Stomach (tissue), 9 donors: ENCODE results near the gene ZNF524. TPM values are rescaled to one million over a fixed set of nuclear protein-coding genes. Genes with fewer than 3 reads are reported as not detected.

Experiments used
- DNase-seq, 2 donors: peaks; one replicate each; pipeline versions ENCODE4 v3.0.0 to v3.0.0-alpha.2; 2013 to 2019
- H3K27ac ChIP-seq, 5 donors: fragments of 200-600 bp in 4 of 5; sonication (generic) in 4 of 5; one replicate each; pipeline ENCODE4 v1.5.1; 2013 to 2019; ENCODE audit warnings: mild to moderate bottlenecking in 1 of 5, moderate library complexity in 1 of 5
- H3K27me3 ChIP-seq, 3 donors: fragments of 200-600 bp; sonication (generic); one replicate each; pipeline ENCODE4 v1.5.1; 2017 to 2019; ENCODE audit warnings: mixed run types in 1 of 3
- H3K36me3 ChIP-seq, 4 donors: fragments of 200-600 bp; sonication (generic); 1 replicate in 3 of 4; 2 replicates in 1 of 4; pipeline ENCODE4 v1.5.1; 2016 to 2019
- H3K4me1 ChIP-seq, 4 donors: fragments of 200-600 bp; sonication (generic); one replicate each; pipeline ENCODE4 v1.5.1; 2016 to 2019
- H3K4me3 ChIP-seq, 4 donors: fragments of 200-600 bp; sonication (generic) in 3 of 4; one replicate each; pipeline ENCODE4 v1.5.1; 2016 to 2019; ENCODE audit warnings: mild to moderate bottlenecking in 1 of 4
- H3K9me3 ChIP-seq, 4 donors: fragments of 200-600 bp; sonication (generic); one replicate each; pipeline ENCODE4 v1.5.1; 2016 to 2019
- EP300 ChIP-seq: sonication (generic); formaldehyde crosslinking; IDR thresholded peaks from one replicate; pipeline ENCODE4 v1.6.1; 2017; ENCODE audit warnings: antibody characterized with exemption
- POLR2A ChIP-seq, 4 donors: fragments of 450-650 bp; IDR thresholded peaks; one replicate each; pipeline ENCODE4 v1.6.1; 2016; ENCODE audit warnings: antibody characterized with exemption in 4 of 4, control low read depth in 2 of 4, mild to moderate bottlenecking in 1 of 4, moderate library complexity in 1 of 4
- POLR2AphosphoS5 ChIP-seq, 3 donors: sonication (generic); formaldehyde crosslinking; IDR thresholded peaks; one replicate each; pipeline ENCODE4 v1.6.1; 2016; ENCODE audit warnings: antibody characterized with exemption in 3 of 3
- WGBS, 5 donors: extraction: QIAGEN DNeasy Blood & Tissue Kit in 3 of 5; methylation state at CpG; one replicate each; pipeline versions ENCODE4 v1.1.5 to v1.1.7; 2013 to 2018; 5-methylcytosine and 5-hydroxymethylcytosine counted together
- intact Hi-C: fragments of 100-400 bp; cut with DNase I; formaldehyde crosslinking; loops from one replicate; pipeline ENCODE4 v1.15.1; 2023; ENCODE audit warnings: low total_unique reads
- polyA plus RNA-seq, 3 donors: library from polyadenylated mRNA; stranded (reverse); fragments of 200-250 nt; gene quantifications; one replicate each; pipeline ENCODE4 v1.2.3, GENCODE V29; 2013
- total RNA-seq, 5 donors: library from RNA; depleted of rRNA; stranded (reverse); fragments of >200 nt; gene quantifications; one replicate each; pipeline versions ENCODE4 v1.1.0 to v1.2.3, GENCODE V29; 2014 to 2016
- TF ChIP-seq, protein P1 (sequence below), 7 experiments: fragments of 450-650 bp in 4 of 7; fragments of 200-600 bp in 3 of 7; sonication (generic) in 3 of 7; IDR thresholded peaks; one replicate each; pipeline ENCODE4 v1.5.1; 2016 to 2019; ENCODE audit warnings: antibody characterized with exemption in 7 of 7, control low read depth in 2 of 7, mild to moderate bottlenecking in 1 of 7
- donor health status: healthy with polysubstance abuse.
- donor health status: Bipolar disorder and iron deficiency.
- donor health status: healthy.

The ZNF524 gene
- total and polyA plus RNA-seq, 8 donors = 2.9 to 70.7 (median 53.6) TPM

DNA sequence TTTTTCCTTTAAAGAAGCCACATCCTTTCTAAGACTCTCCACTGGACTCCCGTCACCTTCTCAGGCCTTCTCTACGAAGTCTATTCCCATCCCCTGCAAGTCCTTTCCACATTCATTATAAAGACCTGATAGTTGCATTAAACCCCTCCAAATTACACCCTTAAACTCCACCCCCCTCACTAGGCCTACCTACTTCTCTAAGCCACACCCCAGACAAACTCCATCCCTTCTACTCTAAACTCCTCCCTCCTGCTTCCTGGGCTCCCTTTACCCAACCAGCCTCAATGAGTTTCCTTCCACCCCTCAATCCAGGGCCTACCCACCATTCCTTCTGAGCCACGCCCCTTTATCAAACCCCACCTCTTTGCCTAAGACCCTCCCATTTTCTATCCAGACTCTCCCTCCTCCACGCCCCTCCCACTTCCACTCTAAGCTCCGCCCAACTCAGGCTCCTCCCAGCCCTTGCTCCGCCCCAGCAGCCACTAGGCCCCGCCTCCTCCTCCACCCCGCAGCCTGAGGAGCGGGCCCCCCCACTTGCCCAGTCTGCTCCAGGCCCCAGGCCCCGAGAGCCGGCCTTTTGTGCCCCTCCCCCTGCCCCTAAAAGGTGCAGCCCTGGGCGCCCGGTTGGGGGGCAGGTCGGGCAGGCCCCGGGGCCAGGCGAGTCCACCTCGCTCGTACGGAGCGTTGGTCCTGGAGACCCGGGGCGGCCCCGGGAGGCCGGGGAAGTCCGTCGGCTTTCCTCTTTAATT lies 1.2 kb upstream of the ZNF524 start:
- Histone ChIP-seq H3K27ac (peak overlapping the region; percentile 90 to 100 (median 99)), H3K4me3 (peak overlapping the region; percentile 76 to 91 (median 81)), H3K36me3 (peaks cover 25 to 50% (median 46%) of the 10 kb centered on the region in 4 donors), H3K27me3 (no peaks in the 10 kb centered on the region), H3K9me3 (no peaks in the 10 kb centered on the region), H3K4me1 (peaks cover 11 to 45% (median 35%) of the 10 kb centered on the region in 4 donors)
- DNase-seq = peak; percentile 95 to 97
- intact Hi-C loops = no loop called here
- TF ChIP-seq, protein P1, sequence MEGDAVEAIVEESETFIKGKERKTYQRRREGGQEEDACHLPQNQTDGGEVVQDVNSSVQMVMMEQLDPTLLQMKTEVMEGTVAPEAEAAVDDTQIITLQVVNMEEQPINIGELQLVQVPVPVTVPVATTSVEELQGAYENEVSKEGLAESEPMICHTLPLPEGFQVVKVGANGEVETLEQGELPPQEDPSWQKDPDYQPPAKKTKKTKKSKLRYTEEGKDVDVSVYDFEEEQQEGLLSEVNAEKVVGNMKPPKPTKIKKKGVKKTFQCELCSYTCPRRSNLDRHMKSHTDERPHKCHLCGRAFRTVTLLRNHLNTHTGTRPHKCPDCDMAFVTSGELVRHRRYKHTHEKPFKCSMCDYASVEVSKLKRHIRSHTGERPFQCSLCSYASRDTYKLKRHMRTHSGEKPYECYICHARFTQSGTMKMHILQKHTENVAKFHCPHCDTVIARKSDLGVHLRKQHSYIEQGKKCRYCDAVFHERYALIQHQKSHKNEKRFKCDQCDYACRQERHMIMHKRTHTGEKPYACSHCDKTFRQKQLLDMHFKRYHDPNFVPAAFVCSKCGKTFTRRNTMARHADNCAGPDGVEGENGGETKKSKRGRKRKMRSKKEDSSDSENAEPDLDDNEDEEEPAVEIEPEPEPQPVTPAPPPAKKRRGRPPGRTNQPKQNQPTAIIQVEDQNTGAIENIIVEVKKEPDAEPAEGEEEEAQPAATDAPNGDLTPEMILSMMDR (IDR thresholded peaks at IDR 0.05) = no peak
- peak in 2 of 3 donors; percentile 26 to 39 for TF ChIP-seq POLR2AphosphoS5 (IDR thresholded peaks at IDR 0.05)
- WGBS, 5 donors = 6 to 9% (median 7%) methylated on average over 20 to 26 of the region's 26 CpGs

DNA sequence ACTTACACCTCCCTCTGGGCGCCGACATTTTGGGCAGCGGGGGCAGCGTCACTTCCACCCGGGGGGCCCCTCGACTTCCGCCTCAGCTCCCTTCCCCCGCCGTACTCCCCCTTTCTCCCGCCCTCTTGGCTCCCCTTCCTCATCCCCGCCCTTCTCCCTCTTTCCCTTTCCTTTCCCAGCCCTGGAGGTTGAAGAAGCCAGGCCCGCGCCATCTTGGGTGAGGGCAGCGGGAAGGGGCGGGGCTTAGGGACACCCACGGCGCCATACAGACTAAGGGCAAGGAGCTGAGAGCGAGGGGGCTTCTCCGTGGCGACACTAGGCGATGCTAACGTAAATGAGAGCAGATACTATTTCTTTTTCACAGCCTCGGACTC lies 633 bp upstream of the ZNF524 start, which contains the start of gene FIZ1:
Gene FIZ1 (minus strand): TSS at position 50 of the 374 bp plus-strand sequence. CDS start 1,652 bp downstream, outside the sequence.
- intact Hi-C loops = no loop called here
- peak within 1 kb of the TSS; percentile 76 to 91 (median 81) for H3K4me3 ChIP-seq
- TF ChIP-seq POLR2AphosphoS5 (IDR thresholded peaks at IDR 0.05) (peak; percentile 38 to 82 (median 51)), POLR2A (IDR thresholded peaks at IDR 0.05) (no peak), EP300 (no peak)
- TF ChIP-seq, protein P1 (IDR thresholded peaks at IDR 0.05) = no peak
- peaks cover 16 to 50% (median 41%) of the 10 kb centered on the region in 4 donors for H3K4me1 ChIP-seq
- 0 to 1% (median 1%) methylated on average over 22 to 23 of the region's 23 CpGs for WGBS, 5 donors
- no peaks in the 10 kb centered on the region for H3K27me3 ChIP-seq
- no peaks in the 10 kb centered on the region for H3K9me3 ChIP-seq
- H3K36me3 ChIP-seq = peaks cover 25 to 47% (median 43%) of the 10 kb centered on the region in 4 donors
- peak; percentile 99 to 100 for DNase-seq
- peak within 1 kb of the TSS; percentile 90 to 100 (median 99) for H3K27ac ChIP-seq

DNA sequence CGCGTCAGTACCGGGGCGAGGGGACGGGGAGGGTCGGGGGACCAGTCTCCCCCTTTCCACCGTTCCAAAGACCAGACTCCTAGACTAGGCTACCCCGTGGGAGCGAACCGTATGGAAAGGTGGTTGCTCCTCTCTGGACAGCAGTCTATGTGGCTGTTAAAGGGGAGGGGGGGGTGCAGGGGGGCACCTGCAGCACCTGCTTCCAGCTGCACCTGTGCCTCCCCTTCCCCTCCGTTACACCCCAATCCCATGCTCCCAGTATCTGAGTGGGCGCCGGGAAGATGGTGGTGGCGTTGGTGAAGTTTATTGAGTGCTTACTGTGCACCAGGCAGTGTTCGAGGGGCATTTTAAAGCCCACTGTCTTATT lies 557 bp downstream of the ZNF524 start:
- 3 to 7% (median 4%) methylated on average over 5 to 15 of the region's 15 CpGs for WGBS, 5 donors
- no peaks in the 10 kb centered on the region for H3K27me3 ChIP-seq

DNA sequence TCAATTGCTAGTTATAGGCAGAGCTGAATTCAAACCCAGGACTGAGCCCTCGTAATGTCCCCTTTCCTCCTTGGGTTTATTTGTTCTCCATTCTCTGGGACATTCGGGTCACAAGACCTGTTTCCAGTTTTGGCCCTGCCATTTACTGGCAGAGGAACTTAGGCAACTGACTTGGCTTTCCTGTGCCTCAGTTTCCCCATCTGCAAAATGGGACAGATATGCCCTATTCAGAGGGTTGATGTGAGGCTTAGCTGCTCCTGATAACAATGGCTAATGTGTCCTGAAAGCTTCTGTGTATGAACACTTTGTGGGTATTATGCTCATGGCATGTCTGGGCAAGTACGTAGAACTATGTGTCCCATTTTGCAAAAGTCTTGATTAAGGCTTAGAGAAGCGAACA lies 996 bp downstream of the ZNF524 start:
- peak overlapping the region; percentile 76 to 91 (median 81) for H3K4me3 ChIP-seq
- peak in 1 of 2 donors; percentile 38 for DNase-seq

More for the DNA sequence above, 557 bp downstream of the ZNF524 start:
- H3K36me3 ChIP-seq = peaks cover 18 to 36% (median 33%) of the 10 kb centered on the region in 4 donors
- H3K9me3 ChIP-seq = no peaks in the 10 kb centered on the region
- H3K27ac ChIP-seq = peak overlapping the region; percentile 90 to 100 (median 99)
- H3K4me3 ChIP-seq = peak overlapping the region; percentile 76 to 91 (median 81)
- intact Hi-C loops = no loop called here
- TF ChIP-seq, protein P1 (IDR thresholded peaks at IDR 0.05) = no peak
- no peak for TF ChIP-seq POLR2A (IDR thresholded peaks at IDR 0.05)
- no peak for TF ChIP-seq EP300
- no peak for TF ChIP-seq POLR2AphosphoS5 (IDR thresholded peaks at IDR 0.05)
- peaks cover 19 to 57% (median 48%) of the 10 kb centered on the region in 4 donors for H3K4me1 ChIP-seq
- no peak for DNase-seq

More for the DNA sequence above, 996 bp downstream of the ZNF524 start:
- Histone ChIP-seq H3K9me3 (no peaks in the 10 kb centered on the region), H3K27me3 (no peaks in the 10 kb centered on the region), H3K36me3 (peaks cover 13 to 32% (median 28%) of the 10 kb centered on the region in 4 donors), H3K4me1 (peaks cover 19 to 59% (median 50%) of the 10 kb centered on the region in 4 donors), H3K27ac (peak overlapping the region; percentile 90 to 100 (median 99))
- 55 to 66% (median 63%) methylated on average over 4 of the region's 4 CpGs for WGBS, 5 donors
- intact Hi-C loops = no loop called here
- TF ChIP-seq POLR2A (IDR thresholded peaks at IDR 0.05) (no peak), EP300 (no peak), POLR2AphosphoS5 (IDR thresholded peaks at IDR 0.05) (no peak)
- TF ChIP-seq, protein P1 (IDR thresholded peaks at IDR 0.05) = no peak
